ENCODE measurements around the gene MED23.
"Not testable (repeated sequence)": the region's sequence is repeated elsewhere in the genome, so short reads cannot be mapped to it uniquely, and the experiment has no call there.

MED23 gene

DNA sequence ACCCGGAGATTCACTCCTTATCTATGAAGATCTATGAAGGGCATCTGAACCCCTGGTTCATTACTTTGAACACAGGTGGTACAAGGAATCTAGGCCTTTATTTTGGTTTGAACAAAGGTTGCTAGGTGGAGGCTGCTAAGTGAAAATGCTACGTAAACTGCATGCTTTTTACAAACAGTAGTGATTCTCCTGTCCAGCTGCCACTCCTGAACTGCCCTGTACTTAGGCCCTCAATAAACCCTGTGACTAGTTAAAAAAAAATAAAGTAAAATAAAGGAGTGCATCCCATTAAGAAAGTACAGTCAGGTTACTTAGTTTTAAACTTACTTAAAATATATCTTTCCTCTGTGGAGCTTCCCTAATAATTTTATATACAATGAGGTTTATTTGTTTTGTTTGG is 82.7 kb downstream of the MED23 start:
- 0 out of 2 replicates have a peak, but pooled peaks cover 2% of the 10 kb centered on the region for H3K27me3 ChIP-seq (ENCODE audit: low read depth)
- no peaks in the 10 kb centered on the region for H3K36me3 ChIP-seq (replicated peaks)
- no peak overlapping the region for H3K4me3 ChIP-seq
- no peaks in the 10 kb centered on the region; the same call in 1 of the 2 replicates for H3K9me3 ChIP-seq
- H3K4me1 ChIP-seq: no peaks in the 10 kb centered on the region
- DNase-seq (ENCODE audit: low spot score in 2 of 2): no peak
- in situ Hi-C loops (cut with MboI; ENCODE audit: low sequenced_read_pairs): no loop called here

DNA sequence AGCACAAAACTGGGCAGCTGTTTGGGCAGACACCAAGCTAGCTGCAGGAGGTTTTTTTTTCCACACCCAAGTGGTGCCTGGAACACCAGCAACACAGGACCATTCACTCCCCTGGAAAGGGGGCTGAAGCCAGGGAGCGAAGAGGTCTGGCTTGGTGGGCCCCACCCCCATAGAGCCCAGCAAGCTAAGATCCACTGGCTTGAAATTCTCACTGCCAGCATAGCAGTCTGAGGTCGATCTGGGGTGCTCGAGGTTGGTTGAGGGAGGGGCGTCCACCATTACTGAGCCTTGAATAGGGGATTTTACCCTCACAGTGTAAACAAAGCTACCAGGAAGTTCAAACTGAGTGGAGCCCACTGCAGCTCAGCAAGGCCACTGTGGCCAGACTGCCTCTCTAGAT is 89.4 kb downstream of the MED23 start:
- H3K4me3 ChIP-seq; H3K4me1 ChIP-seq; H3K9me3 ChIP-seq; in situ Hi-C loops (cut with MboI; ENCODE audit: low sequenced_read_pairs); H3K27me3 ChIP-seq (ENCODE audit: low read depth); H3K36me3 ChIP-seq (replicated peaks); DNase-seq (ENCODE audit: low spot score in 2 of 2): not testable (repeated sequence)

DNA sequence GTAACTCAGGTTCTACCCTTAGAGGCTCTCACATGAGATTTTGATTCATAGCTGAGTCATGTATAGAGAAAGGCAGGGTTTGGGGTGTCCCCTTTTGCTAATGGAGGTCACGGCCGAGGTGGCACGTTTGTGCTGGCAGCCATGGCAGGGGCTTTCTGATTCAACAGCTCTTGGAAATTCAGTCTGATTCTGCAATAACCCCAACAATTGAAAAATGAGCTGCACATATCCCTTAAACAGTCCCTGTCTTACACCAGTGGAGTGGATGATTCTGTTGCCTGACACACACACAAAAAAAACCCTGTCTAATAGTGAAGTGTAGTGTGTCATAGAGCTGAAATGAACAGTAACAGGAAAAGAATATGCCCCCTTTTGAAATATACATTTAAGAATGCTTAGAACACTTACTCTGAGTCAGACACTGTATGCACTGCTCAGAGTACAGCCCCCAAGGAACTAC is 95.4 kb downstream of the MED23 start:
- H3K4me3 ChIP-seq: no peak overlapping the region
- DNase-seq (ENCODE audit: low spot score in 2 of 2): no peak
- in situ Hi-C loops (cut with MboI; ENCODE audit: low sequenced_read_pairs): no loop called here

DNA sequence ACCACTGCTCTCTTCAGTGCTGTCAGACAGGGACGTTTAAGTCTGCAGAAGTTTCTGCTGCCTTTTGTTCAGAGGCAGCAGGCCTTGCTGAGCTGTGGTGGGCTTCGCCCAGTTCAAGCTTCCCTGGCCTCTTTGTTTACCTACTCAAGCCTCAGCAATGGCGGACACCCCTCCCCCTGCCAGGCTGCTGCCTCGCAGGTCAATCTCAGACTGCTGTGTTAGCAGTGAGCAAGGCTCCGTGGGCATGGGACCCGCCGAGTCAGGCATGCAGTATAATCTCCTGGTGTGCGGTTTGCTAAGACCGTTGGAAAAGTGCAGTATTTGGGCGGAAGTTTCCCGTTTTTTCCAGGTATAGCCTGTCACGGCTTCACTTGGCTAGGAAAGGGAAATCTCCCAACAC is 96.4 kb downstream of the MED23 start:
- in situ Hi-C loops (cut with MboI; ENCODE audit: low sequenced_read_pairs); H3K4me1 ChIP-seq; H3K4me3 ChIP-seq; H3K36me3 ChIP-seq (replicated peaks); DNase-seq (ENCODE audit: low spot score in 2 of 2); H3K9me3 ChIP-seq; H3K27me3 ChIP-seq (ENCODE audit: low read depth): not testable (repeated sequence)

More for the DNA sequence above, 95.4 kb downstream of the MED23 start:
- H3K27me3 ChIP-seq (ENCODE audit: low read depth): no peaks in the 10 kb centered on the region
- H3K36me3 ChIP-seq (replicated peaks): no peaks in the 10 kb centered on the region
- H3K9me3 ChIP-seq: no peaks in the 10 kb centered on the region
- H3K4me1 ChIP-seq: no peaks in the 10 kb centered on the region

DNA sequence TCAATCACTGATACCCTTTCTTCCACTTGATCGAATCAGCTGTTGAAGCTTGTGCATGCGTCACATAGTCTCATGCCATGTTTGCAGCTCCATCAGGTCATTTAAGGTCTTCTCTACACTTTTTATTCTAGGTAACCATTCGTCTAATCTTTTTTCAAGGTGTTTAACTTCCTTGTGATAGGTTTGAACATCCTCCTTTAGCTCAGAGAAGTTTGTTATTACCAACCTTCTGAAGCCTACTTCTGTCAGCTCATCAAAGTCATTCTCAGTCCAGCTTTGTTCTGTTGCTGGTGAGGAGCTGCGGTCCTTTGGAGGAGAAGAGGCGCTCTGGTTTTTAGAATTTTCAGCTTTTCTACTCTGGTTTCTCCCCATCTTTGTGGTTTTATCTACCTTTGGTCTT is 97.1 kb downstream of the MED23 start:
- H3K9me3 ChIP-seq; H3K27me3 ChIP-seq (ENCODE audit: low read depth); in situ Hi-C loops (cut with MboI; ENCODE audit: low sequenced_read_pairs); H3K4me3 ChIP-seq; H3K4me1 ChIP-seq; H3K36me3 ChIP-seq (replicated peaks); DNase-seq (ENCODE audit: low spot score in 2 of 2): not testable (repeated sequence)

DNA sequence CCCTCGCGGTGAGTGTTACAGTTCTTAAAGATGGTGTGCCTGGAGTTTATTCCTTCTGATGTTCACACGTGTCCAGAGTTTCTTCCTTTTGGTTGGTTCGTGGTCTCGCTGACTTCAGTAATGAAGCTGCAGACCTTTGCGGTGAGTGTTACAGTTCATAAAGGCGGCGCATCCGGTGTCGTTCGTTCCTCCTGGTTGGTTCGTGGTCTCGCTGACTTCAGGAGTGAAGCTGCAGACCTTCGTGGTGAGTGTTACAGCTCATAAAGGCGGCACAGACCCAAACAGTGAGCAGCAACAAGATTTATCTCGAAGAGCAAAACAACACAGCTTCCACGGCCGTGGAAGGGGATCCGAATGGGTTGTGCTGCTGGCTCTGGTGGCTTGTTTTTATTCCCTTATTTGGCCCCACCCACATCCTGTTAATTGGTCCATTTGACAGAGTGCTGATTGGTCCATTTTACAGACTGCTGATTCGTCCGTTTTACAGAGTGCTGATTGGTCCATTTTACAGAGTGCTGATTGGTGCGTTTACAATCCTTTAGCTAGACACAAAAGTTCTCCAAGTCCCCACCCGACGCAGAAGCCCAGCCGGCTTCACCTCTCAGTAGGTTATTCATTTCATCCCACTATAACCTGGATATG is 103.2 kb downstream of the MED23 start:
- DNase-seq (ENCODE audit: low spot score in 2 of 2): no peak
- Histone ChIP-seq H3K27me3 (ENCODE audit: low read depth) (no peaks in the 10 kb centered on the region), H3K4me1 (peaks cover 5% of the 10 kb centered on the region; the same call in 1 of the 2 replicates), H3K4me3 (no peak overlapping the region), H3K9me3 (no peaks in the 10 kb centered on the region), H3K36me3 (replicated peaks) (no peaks in the 10 kb centered on the region)
- in situ Hi-C loops (cut with MboI; ENCODE audit: low sequenced_read_pairs): loop anchor here (10.0 kb wide), 1 partner anchor 640 kb away; no protein-coding TSS in a partner anchor

DNA sequence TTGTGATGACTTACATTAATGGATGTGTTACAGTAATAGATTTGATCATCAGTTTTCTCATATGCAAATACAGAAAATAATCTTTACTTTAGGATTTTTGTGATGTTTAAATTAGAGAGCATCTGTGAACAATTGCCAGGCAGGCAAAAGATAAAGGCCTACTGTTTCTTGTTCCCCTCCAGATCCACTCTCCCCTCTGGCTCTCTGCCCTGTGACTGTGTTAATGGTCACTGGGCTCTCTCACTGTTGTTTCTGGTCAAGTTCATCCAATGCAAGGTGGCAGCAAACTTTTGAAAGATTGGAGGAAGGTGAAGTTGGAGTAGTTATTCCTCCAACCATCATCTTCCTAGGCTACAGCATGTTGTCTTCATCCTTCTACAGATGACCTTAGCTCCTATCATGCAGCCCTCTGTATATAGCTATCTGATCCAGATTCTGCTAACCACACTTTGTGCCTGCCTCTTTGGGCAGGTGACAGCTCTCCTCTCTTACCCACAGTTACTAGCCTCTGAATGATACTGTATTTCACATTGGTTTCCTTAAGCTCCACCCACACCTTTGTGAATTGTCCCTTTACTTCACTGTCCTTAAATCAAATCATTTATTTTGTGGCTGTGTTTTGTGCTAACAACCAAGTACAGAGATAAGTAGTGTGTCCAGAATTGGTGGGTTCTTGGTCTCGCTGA is 103.9 kb downstream of the MED23 start:
- DNase-seq (ENCODE audit: low spot score in 2 of 2): no peak
- Histone ChIP-seq H3K4me3 (no peak overlapping the region), H3K36me3 (replicated peaks) (no peaks in the 10 kb centered on the region), H3K27me3 (ENCODE audit: low read depth) (no peaks in the 10 kb centered on the region), H3K9me3 (no peaks in the 10 kb centered on the region), H3K4me1 (peaks cover 5% of the 10 kb centered on the region; the same call in 1 of the 2 replicates)
- in situ Hi-C loops (cut with MboI; ENCODE audit: low sequenced_read_pairs): loop anchor here (10.0 kb wide), 1 partner anchor 639 kb away; no protein-coding TSS in a partner anchor

Measured in HAP-1 (cell line).